HG03196 (cell line): Measurements from ENCODE around the gene NR5A2.

Experiments used
- ATAC-seq: cut with Tn5 transposase; IDR thresholded peaks from one replicate; pipeline ENCODE4 v1.9.1; 2021; ENCODE audit not compliant: unreplicated experiment

Gene NR5A2

GRCh38 chr1:200121421-200121820 is 93.9 kb downstream of the NR5A2 start:
- ATAC-seq = no peak

- ATAC-seq = no peak
These were observed 96.8 kb downstream of the NR5A2 start for GRCh38 chr1:200124309-200124708.

GRCh38 chr1:200128081-200128480 is 100.6 kb downstream of the NR5A2 start:
- no peak for ATAC-seq

- ATAC-seq = no peak
These were observed 101.7 kb downstream of the NR5A2 start for GRCh38 chr1:200128944-200129879.

GRCh38 chr1:200130552-200130951 is 103.0 kb downstream of the NR5A2 start:
- no peak for ATAC-seq

- ATAC-seq = no peak
These were observed 104.1 kb downstream of the NR5A2 start for GRCh38 chr1:200131551-200132125.

- no peak for ATAC-seq
These were observed 105.6 kb downstream of the NR5A2 start for GRCh38 chr1:200133123-200133522.

GRCh38 chr1:200134116-200134515 is 106.6 kb downstream of the NR5A2 start:
- no peak for ATAC-seq

- ATAC-seq = no peak
These were observed 108.9 kb downstream of the NR5A2 start for GRCh38 chr1:200136384-200136783.

GRCh38 chr1:200139661-200140250 is 112.2 kb downstream of the NR5A2 start:
- peak; percentile 76 for ATAC-seq

- no peak for ATAC-seq
These were observed 115.8 kb downstream of the NR5A2 start for GRCh38 chr1:200143347-200143746.

GRCh38 chr1:200146100-200146499 is 118.6 kb downstream of the NR5A2 start:
- no peak for ATAC-seq

GRCh38 chr1:200147094-200147493 is 119.6 kb downstream of the NR5A2 start:
- ATAC-seq = no peak

- no peak for ATAC-seq
These were observed 120.2 kb downstream of the NR5A2 start for GRCh38 chr1:200147742-200148141.

GRCh38 chr1:200150006-200150405 is 122.5 kb downstream of the NR5A2 start:
- no peak for ATAC-seq

- peak; percentile 50 for ATAC-seq
These were observed 123.2 kb downstream of the NR5A2 start for GRCh38 chr1:200150721-200151120.

- ATAC-seq = no peak
These were observed 124.8 kb downstream of the NR5A2 start for GRCh38 chr1:200152336-200152735.

GRCh38 chr1:200153277-200154055 is 126.0 kb downstream of the NR5A2 start:
- peak; percentile 65 for ATAC-seq

- peak; percentile 87 for ATAC-seq
These were observed 126.7 kb downstream of the NR5A2 start for GRCh38 chr1:200154069-200154767.

GRCh38 chr1:200157715-200158114 is 130.2 kb downstream of the NR5A2 start:
- no peak for ATAC-seq

- ATAC-seq = no peak
These were observed 134.3 kb downstream of the NR5A2 start for GRCh38 chr1:200161801-200162200.
